Hepatocyte (in vitro differentiated cells): Measurements from ENCODE around the gene GPC5.

Experiments used
- EZH2 ChIP-seq: fragments of 200-600 bp; sonication (generic); IDR thresholded peaks from 2 replicates; pipeline ENCODE4 v1.6.1; 2016; ENCODE audit warnings: antibody characterized with exemption, mild to moderate bottlenecking, borderline replicate concordance
- EZH2phosphoT487 ChIP-seq: fragments of 200-600 bp; sonication (generic); IDR thresholded peaks from one replicate; pipeline ENCODE4 v1.6.1; 2018; ENCODE audit warnings: antibody characterized with exemption, mild to moderate bottlenecking, low read depth, moderate library complexity; ENCODE audit not compliant: unreplicated experiment, severe bottlenecking
- TF ChIP-seq, protein P1 (sequence below): fragments of 200-600 bp; sonication (generic); IDR thresholded peaks from 2 replicates; pipeline ENCODE4 v1.5.1; 2016; ENCODE audit warnings: antibody characterized with exemption, mild to moderate bottlenecking; ENCODE audit not compliant: poor library complexity

DNA sequence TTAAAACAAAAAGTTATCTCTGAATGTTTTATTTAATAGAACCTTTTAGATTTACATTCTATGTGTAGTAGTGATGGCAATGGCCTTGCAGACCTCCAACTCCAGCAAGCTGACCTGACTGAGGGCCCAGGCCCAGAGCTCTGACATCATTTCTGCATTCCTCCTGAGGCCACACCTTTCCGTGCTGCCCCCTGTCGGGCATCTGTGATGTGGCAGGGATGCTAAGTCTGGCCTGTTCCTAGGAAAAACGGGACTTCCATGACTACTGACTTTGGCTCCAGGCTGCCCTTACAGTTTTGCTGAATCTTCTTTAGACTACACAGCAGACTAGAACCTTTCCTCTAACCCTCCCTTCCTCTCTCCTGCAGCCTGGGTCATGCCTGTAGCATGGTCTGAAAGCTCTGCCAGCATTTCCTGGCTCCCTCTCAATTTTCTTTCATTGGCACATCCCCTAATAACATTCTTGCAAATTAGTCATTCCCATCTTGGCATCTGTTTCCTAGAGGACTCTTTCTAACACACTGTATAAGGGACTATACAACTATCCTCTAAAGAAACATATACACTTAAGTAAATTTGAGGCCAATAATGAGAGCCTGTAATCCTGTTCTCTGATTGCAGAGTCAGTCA is 249.1 kb downstream of the GPC5 start:
- TF ChIP-seq, protein P1, sequence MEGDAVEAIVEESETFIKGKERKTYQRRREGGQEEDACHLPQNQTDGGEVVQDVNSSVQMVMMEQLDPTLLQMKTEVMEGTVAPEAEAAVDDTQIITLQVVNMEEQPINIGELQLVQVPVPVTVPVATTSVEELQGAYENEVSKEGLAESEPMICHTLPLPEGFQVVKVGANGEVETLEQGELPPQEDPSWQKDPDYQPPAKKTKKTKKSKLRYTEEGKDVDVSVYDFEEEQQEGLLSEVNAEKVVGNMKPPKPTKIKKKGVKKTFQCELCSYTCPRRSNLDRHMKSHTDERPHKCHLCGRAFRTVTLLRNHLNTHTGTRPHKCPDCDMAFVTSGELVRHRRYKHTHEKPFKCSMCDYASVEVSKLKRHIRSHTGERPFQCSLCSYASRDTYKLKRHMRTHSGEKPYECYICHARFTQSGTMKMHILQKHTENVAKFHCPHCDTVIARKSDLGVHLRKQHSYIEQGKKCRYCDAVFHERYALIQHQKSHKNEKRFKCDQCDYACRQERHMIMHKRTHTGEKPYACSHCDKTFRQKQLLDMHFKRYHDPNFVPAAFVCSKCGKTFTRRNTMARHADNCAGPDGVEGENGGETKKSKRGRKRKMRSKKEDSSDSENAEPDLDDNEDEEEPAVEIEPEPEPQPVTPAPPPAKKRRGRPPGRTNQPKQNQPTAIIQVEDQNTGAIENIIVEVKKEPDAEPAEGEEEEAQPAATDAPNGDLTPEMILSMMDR = peak; percentile 44
- TF ChIP-seq EZH2 = no peak
- TF ChIP-seq EZH2phosphoT487 = no peak
